HG03460 (cell line): ENCODE data around the gene WNT7B.

Source experiments
- ATAC-seq: cut with Tn5 transposase; IDR thresholded peaks from one replicate; pipeline ENCODE4 v1.9.1; 2021; ENCODE audit not compliant: unreplicated experiment

The WNT7B gene

GRCh38 chr22:45914309-45914708 is 62.7 kb downstream of the WNT7B start:
- ATAC-seq: no peak

- ATAC-seq: no peak
These were observed 64.1 kb downstream of the WNT7B start for GRCh38 chr22:45912910-45913309.

- no peak for ATAC-seq
These were observed 65.2 kb downstream of the WNT7B start for GRCh38 chr22:45911601-45912271.

GRCh38 chr22:45910928-45911467 is 66.0 kb downstream of the WNT7B start:
- ATAC-seq: no peak

- ATAC-seq: no peak
These were observed 68.0 kb downstream of the WNT7B start for GRCh38 chr22:45908961-45909360.

- ATAC-seq: no peak
These were observed 69.0 kb downstream of the WNT7B start for GRCh38 chr22:45907996-45908395.

GRCh38 chr22:45907378-45907777 is 69.6 kb downstream of the WNT7B start:
- ATAC-seq: no peak

- no peak for ATAC-seq
These were observed 70.0 kb downstream of the WNT7B start for GRCh38 chr22:45906946-45907345.

GRCh38 chr22:45905924-45906865 is 70.8 kb downstream of the WNT7B start:
- ATAC-seq: no peak

GRCh38 chr22:45905326-45905923 is 71.5 kb downstream of the WNT7B start:
- no peak for ATAC-seq

GRCh38 chr22:45904236-45904635 is 72.7 kb downstream of the WNT7B start:
- no peak for ATAC-seq

GRCh38 chr22:45903355-45904135 is 73.4 kb downstream of the WNT7B start:
- no peak for ATAC-seq

GRCh38 chr22:45897736-45898135 is 79.2 kb downstream of the WNT7B start:
- no peak for ATAC-seq

- no peak for ATAC-seq
These were observed 79.9 kb downstream of the WNT7B start for GRCh38 chr22:45896964-45897538.

GRCh38 chr22:45896153-45896951 is 80.6 kb downstream of the WNT7B start:
- no peak for ATAC-seq

- ATAC-seq: no peak
These were observed 81.4 kb downstream of the WNT7B start for GRCh38 chr22:45895436-45896152.

- no peak for ATAC-seq
These were observed 83.4 kb downstream of the WNT7B start for GRCh38 chr22:45893516-45893915.

- no peak for ATAC-seq
These were observed 84.1 kb downstream of the WNT7B start for GRCh38 chr22:45892681-45893461.
